ENCODE measurements around the gene RPL18.
"Not testable (repeated sequence)": the region's sequence is repeated elsewhere in the genome, so short reads cannot be mapped to it uniquely, and the experiment has no call there.

The RPL18 gene

DNA sequence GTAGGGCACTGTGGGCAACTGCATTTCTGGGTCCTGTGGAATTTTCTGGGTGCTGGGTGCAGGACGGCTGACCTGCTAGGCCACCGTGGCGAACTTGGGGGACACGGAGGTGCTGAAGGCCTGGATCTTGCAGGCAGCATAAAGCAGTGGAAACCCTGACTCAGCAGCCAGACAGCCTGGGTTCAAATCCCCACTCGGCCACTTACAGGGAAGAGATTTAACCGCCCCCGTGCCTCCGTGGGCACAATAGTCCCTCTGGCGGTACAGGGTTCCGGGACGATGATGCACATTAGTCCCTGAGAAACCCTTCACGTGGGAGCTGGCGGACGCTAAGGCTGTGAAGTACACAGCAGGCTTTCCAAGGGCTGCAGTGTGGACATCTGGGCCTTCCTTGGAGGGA is 7.1 kb downstream of the RPL18 start:
- DNase-seq, result no peak

DNA sequence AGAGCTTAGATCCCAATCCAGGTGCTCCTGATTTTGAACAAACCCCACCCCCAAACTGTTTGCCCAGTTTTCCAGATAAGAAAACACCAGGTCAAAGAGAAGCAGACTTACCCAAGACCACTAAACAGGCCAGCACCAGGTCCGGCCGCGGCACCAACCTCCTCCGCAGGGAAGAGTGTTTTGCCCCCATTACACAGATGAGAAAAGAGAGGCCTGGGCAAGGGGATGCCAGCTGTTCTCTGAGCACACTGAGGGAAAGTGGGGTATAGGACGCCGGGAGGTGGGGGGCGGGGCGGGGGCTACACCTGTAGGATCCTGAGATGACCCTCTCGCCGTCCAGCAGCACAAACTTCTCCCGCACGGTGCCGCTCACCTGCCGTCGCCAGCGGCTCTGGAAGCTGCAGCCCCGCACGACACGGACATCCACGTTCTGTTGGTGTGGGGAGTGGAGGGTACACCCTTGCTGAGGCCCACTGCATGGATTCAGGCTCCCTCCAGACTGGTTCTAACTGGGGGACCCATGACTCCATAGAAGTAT is 9.3 kb downstream of the RPL18 start:
- DNase-seq, result no peak

DNA sequence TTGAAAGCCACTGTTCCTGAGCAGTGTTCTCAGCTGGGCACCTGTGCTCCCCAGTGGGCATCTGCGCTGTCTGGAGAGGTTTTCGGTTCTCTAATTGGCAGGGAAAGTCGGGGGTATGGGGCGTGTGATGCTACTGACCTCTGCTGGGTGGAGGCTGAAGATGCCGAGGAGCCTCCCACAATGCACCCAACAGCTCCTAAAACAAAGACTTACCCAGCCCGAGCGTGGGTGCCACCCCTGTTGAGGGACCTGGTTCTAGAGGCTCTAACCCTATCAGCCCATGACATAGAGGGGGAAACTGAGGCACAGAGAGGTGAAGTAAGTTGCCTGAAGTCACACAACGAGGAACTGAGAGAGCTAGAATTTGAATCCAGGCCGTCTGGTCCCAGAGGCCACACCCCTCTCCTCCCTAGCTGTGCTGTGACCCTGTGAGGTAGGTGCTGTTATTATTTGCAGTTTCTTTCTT is 10.1 kb downstream of the RPL18 start:
- peak; percentile 49 for DNase-seq

DNA sequence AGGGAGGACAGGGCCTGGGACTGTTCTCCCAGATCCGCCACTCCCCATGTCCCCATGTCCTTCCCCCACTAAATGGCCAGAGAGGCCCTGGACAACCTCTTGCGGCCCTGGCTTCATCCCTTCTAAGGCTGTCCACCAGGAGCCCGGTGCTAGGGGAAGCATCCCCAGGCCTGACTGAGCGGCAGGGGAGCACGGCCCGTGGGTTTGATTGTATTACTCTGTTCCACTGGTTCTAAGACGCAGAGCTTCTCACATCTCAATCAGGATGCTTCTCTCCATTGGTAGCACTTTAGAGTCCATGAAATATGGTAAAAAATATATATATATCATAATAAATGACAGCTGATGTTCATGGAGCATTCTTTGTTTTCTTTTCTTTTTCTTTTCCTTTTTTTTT is 11.6 kb downstream of the RPL18 start:
- no peak for DNase-seq

DNA sequence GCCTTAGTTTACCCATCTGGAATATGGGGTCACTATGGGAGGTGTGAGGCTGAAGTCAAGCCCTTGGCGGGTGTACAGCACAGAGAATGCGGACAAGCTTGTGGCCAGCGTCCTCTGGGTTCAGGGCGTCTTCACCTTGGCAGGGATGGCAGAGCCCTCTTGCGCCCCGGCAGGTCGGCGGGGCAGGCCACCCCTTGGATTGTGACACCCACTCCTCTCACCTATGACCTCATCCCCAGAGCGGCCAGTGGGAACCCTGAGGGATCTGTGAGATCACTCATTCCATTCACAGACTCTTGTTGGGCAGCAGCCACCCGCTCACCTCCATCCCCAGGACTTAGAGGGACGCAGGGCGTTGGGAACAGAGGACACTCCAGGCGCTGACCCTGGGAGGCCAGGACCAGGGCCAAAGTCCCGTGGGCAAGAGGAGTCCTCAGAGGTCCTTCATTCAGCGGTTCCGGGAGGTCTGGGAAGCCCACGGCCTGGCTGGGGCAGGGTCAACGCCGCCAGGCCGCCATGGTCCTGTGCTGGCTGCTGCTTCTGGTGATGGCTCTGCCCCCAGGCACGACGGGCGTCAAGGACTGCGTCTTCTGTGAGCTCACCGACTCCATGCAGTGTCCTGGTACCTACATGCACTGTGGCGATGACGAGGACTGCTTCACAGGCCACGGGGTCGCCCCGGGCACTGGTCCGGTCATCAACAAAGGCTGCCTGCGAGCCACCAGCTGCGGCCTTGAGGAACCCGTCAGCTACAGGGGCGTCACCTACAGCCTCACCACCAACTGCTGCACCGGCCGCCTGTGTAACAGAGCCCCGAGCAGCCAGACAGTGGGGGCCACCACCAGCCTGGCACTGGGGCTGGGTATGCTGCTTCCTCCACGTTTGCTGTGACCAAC is 12.3 kb downstream of the RPL18 start, which contains the start of gene SPACA4:
Gene SPACA4, plus strand, starts transcription at position 280 of the 896 bp plus-strand sequence. Its CDS starts 237 bp downstream, at position 517.
- DNase-seq, result no peak

DNA sequence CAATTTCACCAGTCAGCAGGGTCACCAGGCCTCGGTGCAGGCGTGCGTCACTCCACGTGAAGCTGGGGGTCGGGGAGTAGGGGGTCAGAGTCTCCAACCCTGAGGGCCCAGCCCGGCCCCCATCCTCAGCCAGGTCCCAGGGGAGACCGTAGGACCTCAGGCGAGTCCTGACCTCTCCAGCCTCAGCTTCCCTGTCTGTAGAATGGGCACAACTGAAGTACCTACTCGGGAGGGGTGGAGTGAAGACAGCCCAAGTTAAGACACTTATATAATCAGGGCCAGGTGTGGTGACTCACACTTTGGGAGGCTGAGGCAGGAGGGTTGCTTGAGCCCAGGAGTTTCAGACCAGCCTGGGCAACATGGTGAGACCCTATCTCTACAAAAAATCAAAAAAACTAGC is 15.1 kb downstream of the RPL18 start:
- no peak for DNase-seq

DNA sequence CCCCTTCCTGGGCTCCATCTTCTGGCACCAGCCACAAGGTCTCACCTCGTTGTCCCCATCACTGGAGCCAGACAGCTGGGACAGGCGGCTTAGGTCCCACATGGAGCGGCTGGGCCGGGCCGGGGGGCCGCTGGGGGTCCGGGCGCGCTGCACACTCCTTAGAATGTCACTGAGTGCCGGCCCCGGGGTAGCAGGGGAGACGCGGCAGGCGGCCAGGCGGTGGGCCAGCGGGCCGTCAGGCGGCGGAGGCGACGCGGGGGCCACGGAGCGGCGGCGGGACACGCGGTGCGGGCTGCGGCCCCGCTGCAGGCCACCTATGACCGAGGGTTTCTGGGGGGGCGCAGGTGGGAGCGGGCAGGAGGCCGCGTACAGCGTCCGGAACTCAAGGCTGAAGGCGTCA is 15.5 kb downstream of the RPL18 start:
- no peak for DNase-seq

DNA sequence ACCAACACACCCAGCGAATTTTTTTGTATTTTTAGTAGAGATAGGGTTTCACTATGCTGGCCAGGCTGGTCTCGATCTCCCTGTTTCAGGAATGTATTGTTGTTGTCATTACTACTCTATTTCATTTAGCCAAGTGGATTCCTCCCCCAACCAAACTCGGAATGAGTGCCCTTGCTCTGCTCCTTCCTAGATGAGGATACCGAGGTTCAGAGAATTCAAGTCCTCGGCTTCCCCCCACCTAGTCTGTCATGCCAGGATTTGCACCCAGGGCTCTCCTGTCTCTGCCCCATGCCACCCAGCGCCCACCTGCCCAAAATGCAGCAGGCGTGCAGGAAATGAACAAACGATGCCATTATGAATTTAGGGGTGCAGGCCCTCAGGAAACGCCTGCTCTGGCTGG is 16.0 kb downstream of the RPL18 start:
- DNase-seq, result no peak

DNA sequence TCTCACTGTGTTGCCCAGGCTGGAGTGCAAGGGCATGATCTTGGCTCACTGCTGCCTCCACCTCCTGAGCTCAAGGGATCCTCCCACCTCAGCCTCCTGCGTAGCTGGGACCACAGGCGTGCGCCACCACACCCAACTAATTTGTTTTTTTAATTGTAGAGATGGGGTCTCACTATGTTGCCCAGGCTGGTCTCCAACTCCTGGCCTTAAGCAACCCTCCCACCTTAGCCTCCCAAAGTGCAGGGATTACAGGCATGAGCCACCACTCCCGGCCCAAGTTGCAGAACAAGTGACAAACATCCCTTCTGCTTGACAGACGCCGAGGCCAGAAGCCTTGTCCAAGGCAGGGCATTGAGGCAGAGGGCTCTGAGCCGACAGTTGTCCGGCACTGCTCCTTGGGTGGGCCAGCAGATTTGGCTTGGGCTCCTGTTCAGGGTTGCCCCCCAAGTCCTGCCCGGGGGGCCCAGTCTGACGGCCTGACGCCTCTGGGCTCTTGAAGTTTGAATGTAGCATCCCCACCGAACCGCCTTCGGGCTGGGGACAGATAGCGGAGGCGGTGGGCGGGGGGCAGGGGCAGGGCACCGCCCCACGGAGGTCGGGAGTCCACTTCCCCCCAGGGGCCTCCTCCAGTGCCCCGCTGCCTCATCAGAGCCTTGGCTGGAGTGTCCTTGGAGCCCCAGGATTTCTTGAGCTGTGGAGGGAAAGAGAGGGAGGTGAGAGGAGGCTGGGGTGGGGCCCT is 18.1 kb downstream of the RPL18 start:
- DNase-seq, result no peak

DNA sequence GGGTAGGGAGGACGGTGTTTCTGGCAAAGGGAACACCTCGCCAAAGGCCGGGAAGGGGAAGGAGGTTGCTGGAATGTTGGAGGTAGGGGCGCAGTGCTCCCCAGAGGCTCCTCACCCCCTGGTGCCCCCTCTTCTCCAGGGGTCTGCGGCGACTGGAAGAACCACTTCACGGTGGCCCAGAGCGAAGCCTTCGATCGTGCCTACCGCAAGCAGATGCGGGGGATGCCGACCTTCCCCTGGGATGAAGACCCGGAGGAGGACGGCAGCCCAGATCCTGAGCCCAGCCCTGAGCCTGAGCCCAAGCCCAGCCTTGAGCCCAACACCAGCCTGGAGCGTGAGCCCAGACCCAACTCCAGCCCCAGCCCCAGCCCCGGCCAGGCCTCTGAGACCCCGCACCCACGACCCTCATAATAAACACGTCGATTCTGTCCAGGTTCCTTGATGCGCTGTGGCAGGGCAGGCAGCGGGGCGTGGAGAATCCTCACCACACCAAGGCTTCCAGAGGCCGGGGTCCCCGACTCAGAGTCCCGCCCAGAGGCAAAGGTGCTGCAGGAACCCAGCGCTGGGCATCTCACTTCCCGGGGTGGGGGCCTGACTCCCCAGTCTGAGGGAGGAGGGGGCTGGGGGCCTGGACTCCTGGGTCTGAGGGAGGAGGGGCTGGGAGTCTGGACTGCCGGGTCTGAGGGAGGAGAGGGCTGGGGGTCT is 19.8 kb downstream of the RPL18 start:
- DNase-seq, result no peak

DNA sequence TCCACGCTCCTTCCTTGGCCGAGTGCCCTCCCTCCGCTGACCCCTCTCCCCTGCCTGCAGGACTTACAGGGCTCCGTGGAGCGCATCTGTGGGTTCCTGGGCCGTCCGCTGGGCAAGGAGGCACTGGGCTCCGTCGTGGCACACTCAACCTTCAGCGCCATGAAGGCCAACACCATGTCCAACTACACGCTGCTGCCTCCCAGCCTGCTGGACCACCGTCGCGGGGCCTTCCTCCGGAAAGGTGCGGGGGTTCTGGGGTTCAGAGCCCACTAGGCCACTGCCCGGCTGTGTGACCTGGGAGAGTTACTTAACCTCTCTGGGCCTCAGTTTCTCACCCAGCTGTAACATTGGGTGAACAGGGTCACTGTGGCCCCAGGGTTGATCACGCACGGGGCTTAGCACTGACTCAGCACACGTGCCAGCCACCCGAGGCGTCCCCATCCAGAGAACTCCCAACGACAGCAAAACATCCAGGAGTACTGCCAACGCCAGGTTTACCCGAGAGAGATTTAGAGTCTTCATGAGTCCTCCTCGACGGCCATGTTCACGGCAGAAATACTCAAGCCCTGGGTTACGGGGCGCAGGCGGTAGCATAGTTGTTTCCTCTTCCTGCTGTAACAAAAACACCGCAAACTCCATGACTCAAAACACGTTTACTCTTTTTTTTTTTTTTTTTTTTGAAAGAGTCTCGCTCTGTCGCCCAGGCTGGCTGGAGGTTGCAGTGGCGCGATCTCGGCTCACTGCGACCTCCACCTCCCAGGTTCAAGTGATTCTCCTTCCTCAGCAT is 22.1 kb downstream of the RPL18 start:
- DNase-seq, result no peak

DNA sequence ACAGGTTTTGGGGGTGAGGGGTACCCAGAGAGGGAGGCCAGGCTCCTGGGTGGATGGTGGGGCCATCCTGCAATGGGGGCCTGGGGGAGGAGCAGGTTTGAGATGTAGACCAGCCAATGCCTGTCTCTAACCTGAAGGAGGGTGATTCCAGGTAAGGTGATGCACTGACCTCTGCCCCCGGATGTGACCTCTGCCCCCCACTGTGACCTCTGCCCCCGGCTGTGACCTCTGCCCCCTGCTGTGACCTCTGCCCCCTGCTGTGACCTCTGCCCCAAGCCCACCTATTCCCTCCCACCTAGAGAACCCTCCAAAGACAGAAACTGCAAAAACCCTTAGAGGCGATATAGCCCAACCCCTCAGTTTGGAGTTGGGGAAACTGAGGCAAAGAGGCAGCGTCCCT is 22.7 kb downstream of the RPL18 start:
- DNase-seq, result no peak

DNA sequence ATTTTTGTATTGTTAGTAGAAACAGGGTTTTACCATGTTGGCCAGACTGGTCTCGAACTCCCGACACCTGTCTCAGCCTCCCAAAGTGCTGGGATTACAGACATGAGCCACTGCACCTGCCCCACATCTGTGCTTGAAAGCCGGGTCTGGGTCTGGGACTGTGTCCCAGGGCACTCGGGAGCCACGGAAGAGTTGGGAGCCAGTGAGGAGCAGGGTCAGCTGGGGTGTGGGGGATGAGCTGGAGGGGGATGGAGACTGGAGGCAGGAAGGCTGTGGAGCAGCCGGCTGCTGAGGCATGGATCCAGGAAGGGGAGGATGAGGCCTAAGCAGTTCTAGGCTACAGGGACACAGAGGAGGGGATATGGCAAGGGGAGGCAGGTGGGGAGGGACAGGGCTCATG is 23.1 kb downstream of the RPL18 start:
- no peak for DNase-seq

DNA sequence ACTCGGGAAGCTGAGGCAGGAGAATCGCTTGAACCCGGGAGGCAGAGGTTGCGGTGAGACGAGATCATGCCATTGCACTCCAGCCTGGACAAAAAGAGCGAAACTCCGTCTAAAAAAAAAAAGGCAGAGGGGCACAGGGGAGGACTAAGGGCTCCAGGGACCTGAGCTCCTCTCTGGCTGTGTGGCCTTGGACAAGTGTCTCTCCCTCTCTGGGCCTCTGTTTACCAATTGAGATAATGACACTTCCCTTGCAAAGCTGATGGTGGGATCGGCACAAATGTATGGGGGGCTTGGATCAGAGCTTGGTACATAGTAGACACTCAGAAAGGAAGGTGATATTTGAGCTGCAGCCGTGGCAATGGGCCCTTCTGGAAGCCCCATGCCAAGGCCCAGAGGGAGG is 23.8 kb downstream of the RPL18 start:
- DNase-seq, result no peak

DNA sequence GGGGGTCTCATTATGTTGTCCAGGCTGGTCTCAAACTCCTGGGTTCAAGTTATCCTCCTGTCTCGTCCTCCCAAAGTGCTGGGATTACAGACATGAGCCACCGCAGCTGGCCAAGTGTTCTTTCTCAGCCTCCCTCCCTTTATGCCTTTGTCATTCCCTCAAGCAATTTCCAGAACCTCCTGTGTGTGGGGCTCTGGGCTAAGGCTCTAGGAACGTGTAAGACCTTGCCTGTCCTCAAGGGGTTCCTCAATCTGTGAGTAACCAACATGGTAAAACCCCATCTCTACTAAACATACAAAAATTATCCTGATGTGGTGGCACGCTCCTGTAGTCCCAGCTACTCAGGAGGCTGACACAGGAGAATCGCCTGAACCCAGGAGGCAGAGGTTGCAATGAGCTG is 28.0 kb downstream of the RPL18 start:
- no peak for DNase-seq

DNA sequence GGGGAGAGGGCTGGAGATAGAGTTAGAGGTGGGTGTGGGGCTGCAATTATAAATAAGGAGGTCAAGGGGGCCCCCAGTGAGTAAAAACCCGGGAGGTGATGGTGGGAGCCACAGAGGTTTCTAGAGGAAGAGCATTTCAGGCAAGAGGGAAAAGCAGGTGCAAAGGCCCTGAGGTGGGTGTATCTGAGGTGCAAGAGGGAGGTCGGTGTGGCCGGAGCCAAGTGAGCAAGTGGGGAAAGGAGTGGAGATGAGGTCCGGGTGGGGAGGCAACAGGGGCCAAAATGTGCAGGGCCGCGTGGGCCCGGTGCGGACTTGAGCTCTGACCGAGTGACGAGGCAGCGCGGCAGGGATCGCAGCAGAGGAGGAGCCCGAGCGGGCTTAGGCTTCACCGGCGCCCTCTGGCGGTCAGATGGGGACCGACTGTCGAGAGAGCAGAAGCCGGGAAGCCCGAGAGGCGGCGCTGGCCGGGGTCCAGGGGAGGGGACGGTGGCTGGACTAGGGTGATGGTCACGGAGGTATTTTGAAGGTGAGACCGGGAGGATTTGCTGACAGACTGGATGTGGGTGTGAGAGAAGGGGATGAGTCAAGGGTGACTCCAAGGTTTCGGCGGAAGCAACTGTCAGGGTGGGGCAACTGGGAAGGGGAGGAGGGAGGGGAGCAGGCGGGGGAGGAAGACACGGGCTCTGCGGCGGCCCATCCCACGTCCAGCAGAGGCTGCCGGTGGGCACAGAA is 30.1 kb downstream of the RPL18 start:
- DNase-seq, result peak; percentile 88

DNA sequence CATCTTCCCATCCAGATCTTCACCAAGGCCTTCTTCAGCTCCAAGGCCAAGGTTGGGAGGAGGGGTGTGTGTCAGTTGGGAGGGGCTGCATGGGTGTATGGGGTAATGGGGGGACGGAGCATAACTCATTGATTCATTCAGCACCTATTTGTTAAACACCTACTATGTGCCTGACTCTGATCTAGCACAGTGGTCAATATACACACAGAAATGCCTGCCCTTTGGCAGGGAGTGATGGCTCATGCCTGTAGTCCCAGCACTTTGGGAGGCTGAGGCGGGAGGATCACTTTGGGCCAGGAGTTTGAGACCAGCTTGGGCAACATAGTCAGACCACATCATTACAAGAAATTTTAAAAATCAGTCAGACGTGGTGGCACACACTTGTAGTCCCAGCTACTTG is 31.6 kb downstream of the RPL18 start:
- no peak for DNase-seq

DNA sequence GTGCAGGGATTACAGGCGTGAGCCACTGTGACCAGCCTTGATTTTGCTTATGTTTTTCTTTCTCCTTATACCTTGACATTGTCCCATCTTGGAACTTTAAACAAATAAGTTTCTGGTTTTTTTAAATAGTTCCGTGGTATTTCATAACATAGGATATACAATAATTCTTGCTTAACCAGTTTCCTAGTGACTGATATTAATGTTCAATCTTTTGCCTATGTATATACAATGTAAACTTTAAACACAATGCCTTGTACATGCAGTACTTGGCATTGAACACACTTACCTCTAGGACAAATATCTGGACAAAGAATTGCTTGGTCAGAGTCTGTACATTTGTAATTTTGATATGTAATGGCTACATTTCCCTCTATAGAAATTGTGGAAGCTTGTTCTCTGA is 36.8 kb downstream of the RPL18 start:
- no peak for DNase-seq

DNA sequence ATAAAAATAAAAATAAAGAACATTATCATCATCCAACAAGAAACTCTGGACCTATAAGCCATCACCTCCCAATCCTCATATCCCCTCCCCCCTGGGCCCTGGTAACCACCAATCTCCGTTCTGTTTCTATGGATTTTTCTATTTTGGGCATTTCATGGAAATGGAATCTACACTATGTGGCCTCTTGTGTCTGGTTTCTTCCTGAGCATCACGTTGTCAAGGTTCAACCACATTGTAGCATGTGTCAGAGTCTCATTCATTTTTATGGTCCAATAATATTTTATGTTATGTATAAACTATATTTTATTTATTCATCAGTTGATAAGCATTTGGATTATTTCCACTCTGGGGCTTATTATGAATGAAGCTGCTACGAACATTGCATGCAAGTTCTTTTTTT is 40.1 kb downstream of the RPL18 start:
- DNase-seq, result no peak

DNA sequence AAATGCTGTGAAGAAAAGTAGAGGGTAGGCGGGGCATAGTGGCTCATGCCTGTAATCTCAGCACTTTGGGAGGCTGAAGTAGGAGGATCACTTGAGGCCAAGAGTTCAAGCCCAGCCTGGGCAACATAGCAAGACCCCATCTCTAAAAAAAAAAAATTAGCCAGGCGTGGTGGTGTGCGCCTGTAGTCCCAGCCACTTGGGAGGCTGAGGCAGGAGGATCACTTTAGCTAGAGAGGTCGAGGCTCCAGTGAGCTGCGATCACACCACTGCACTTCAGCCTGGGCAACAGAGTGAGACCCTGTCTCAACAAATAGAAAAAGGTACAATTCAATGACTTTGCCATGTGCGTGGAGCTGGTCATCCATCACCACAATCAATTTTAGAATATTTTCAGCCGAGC is 41.1 kb downstream of the RPL18 start:
- DNase-seq, result not testable (repeated sequence)

DNA sequence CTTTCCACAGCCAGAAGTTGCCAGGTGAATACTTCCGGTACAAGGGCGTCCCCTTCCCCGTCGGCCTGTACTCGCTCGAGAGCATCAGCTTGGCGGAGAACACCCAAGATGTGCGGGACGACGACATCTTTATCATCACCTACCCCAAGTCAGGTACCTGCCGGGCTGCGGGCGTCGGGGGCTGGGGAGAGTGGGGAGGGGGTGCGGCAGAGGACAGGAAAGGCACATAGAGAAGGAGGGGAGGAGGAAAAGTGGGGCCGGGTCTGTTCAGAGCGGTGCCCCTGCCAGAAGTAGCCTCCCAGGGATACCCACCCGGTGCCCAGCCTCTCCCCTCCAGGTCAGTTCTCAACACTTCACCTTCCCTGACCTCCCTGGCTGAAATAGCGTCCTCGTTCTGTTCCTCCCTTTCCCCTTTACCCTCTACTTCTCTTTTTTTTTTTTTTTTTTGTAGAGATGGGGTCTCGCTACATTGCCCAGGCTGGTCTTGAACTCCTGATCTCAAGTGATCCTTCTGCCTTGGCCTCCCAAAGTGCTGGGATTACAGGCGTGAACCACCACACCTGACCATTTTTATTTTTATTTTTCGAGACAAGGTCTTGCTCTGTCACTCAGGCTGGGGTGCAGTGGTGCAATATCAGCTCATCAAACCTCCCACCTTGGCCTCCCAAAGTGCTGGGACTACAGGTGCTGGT is 42.9 kb downstream of the RPL18 start:
- DNase-seq, result no peak

All from KG1 (cell line).